ENCODE measurements around the gene CHCHD3. TPM values are rescaled to one million over a fixed set of nuclear protein-coding genes. Genes with fewer than 3 reads are reported as not detected.

CHCHD3 gene
- total RNA-seq, 4 donors from 2014 or later, result 33.9 to 37.2 (median 35.8) TPM

- H3K27me3 ChIP-seq, result no peaks in the 10 kb centered on the region
- WGBS, result 65% methylated on average over 3 of the region's 3 CpGs
- H3K4me3 ChIP-seq, result no peak overlapping the region
- H3K9me3 ChIP-seq, result no peaks in the 10 kb centered on the region
- DNase-seq (ENCODE audit: low spot score in 2 of 2), result no peak
- H3K36me3 ChIP-seq, result no peaks in the 10 kb centered on the region
- no peak for TF ChIP-seq POLR2A (IDR thresholded peaks at IDR 0.05)
- TF ChIP-seq POLR2AphosphoS5 (IDR thresholded peaks at IDR 0.05), result no peak
- no peak for TF ChIP-seq CTCF (IDR thresholded peaks at IDR 0.05)
- no peak for TF ChIP-seq EP300 (IDR thresholded peaks at IDR 0.05)
- H3K27ac ChIP-seq, result no peak overlapping the region
- H3K4me1 ChIP-seq, result no peaks in the 10 kb centered on the region
Observed at GRCh38 chr7:133021196-133021595, 60.7 kb downstream of the CHCHD3 start.

- Histone ChIP-seq H3K27me3 (no peaks in the 10 kb centered on the region), H3K4me3 (no peak overlapping the region), H3K27ac (no peak overlapping the region), H3K9me3 (no peaks in the 10 kb centered on the region), H3K4me1 (no peaks in the 10 kb centered on the region), H3K36me3 (no peaks in the 10 kb centered on the region)
- TF ChIP-seq POLR2AphosphoS5 (IDR thresholded peaks at IDR 0.05) (no peak), POLR2A (IDR thresholded peaks at IDR 0.05) (no peak), EP300 (IDR thresholded peaks at IDR 0.05) (no peak), CTCF (IDR thresholded peaks at IDR 0.05) (no peak)
- WGBS, result 90% methylated on average over 6 of the region's 6 CpGs
- DNase-seq (ENCODE audit: low spot score in 2 of 2), result no peak
Observed at GRCh38 chr7:133020496-133020895, 61.4 kb downstream of the CHCHD3 start.

GRCh38 chr7:133019590-133019989, 62.3 kb downstream of the CHCHD3 start:
- Histone ChIP-seq H3K36me3 (no peaks in the 10 kb centered on the region), H3K4me3 (no peak overlapping the region), H3K27me3 (no peaks in the 10 kb centered on the region), H3K27ac (no peak overlapping the region), H3K9me3 (no peaks in the 10 kb centered on the region), H3K4me1 (no peaks in the 10 kb centered on the region)
- 100% methylated on average over 2 of the region's 2 CpGs for WGBS
- DNase-seq (ENCODE audit: low spot score in 2 of 2), result no peak
- no peak for TF ChIP-seq POLR2A (IDR thresholded peaks at IDR 0.05)
- TF ChIP-seq POLR2AphosphoS5 (IDR thresholded peaks at IDR 0.05), result no peak
- no peak for TF ChIP-seq EP300 (IDR thresholded peaks at IDR 0.05)

- DNase-seq (ENCODE audit: low spot score in 2 of 2), result no peak
- Histone ChIP-seq H3K36me3 (no peaks in the 10 kb centered on the region), H3K9me3 (no peaks in the 10 kb centered on the region), H3K27ac (no peak overlapping the region), H3K4me1 (no peaks in the 10 kb centered on the region), H3K4me3 (no peak overlapping the region), H3K27me3 (no peaks in the 10 kb centered on the region)
- TF ChIP-seq POLR2AphosphoS5 (IDR thresholded peaks at IDR 0.05) (no peak), POLR2A (IDR thresholded peaks at IDR 0.05) (no peak), CTCF (IDR thresholded peaks at IDR 0.05) (no peak), EP300 (IDR thresholded peaks at IDR 0.05) (no peak)
- WGBS, result 47% methylated on average over 4 of the region's 4 CpGs
Observed at GRCh38 chr7:133016604-133017003, 65.3 kb downstream of the CHCHD3 start.

- Histone ChIP-seq H3K4me1 (no peaks in the 10 kb centered on the region), H3K27ac (no peak overlapping the region), H3K27me3 (no peaks in the 10 kb centered on the region), H3K4me3 (no peak overlapping the region), H3K36me3 (no peaks in the 10 kb centered on the region), H3K9me3 (no peaks in the 10 kb centered on the region)
- DNase-seq (ENCODE audit: low spot score in 2 of 2), result no peak
- no peak for TF ChIP-seq CTCF (IDR thresholded peaks at IDR 0.05)
- TF ChIP-seq EP300 (IDR thresholded peaks at IDR 0.05), result no peak
- TF ChIP-seq POLR2AphosphoS5 (IDR thresholded peaks at IDR 0.05), result no peak
- no peak for TF ChIP-seq POLR2A (IDR thresholded peaks at IDR 0.05)
Observed at GRCh38 chr7:133015888-133016287, 66.0 kb downstream of the CHCHD3 start.

GRCh38 chr7:133011746-133012145, 70.1 kb downstream of the CHCHD3 start:
- WGBS, result 97% methylated on average over 5 of the region's 5 CpGs
- no peaks in the 10 kb centered on the region for H3K27me3 ChIP-seq

More at GRCh38 chr7:133011746-133012145, 70.1 kb downstream of the CHCHD3 start:
- no peak for TF ChIP-seq POLR2AphosphoS5 (IDR thresholded peaks at IDR 0.05)
- no peak for TF ChIP-seq POLR2A (IDR thresholded peaks at IDR 0.05)
- TF ChIP-seq EP300 (IDR thresholded peaks at IDR 0.05), result no peak
- no peak for TF ChIP-seq CTCF (IDR thresholded peaks at IDR 0.05)
- Histone ChIP-seq H3K36me3 (no peaks in the 10 kb centered on the region), H3K4me1 (no peaks in the 10 kb centered on the region), H3K4me3 (no peak overlapping the region), H3K27ac (no peak overlapping the region), H3K9me3 (no peaks in the 10 kb centered on the region)
- no peak for DNase-seq (ENCODE audit: low spot score in 2 of 2)
